Uterus (tissue), 4 donors: ENCODE measurements around the gene CACNA1E. TPM values are rescaled to one million over a fixed set of nuclear protein-coding genes. Genes with fewer than 3 reads are reported as not detected.

Experiments used
- DNase-seq, 2 donors: peaks; one replicate each; pipeline ENCODE4 v3.0.0-alpha.2; 2019 to 2020
- H3K27ac ChIP-seq, 2 donors: fragments of 200-600 bp; sonication (generic); 1 replicate in 1 of 2; 2 replicates in 1 of 2; pipeline ENCODE4 v1.5.1; 2016 to 2018
- H3K27me3 ChIP-seq, 2 donors: fragments of 200-600 bp; sonication (generic); one replicate each; pipeline ENCODE4 v1.5.1; 2018 to 2019; ENCODE audit warnings: control low read depth in 1 of 2
- H3K36me3 ChIP-seq, 2 donors: fragments of 200-600 bp; sonication (generic); one replicate each; pipeline ENCODE4 v1.5.1; 2019; ENCODE audit warnings: control low read depth in 1 of 2
- H3K4me1 ChIP-seq, 2 donors: fragments of 200-600 bp; sonication (generic); one replicate each; pipeline ENCODE4 v1.5.1; 2018 to 2019; ENCODE audit warnings: control low read depth in 1 of 2
- H3K4me3 ChIP-seq, 2 donors: fragments of 200-600 bp; sonication (generic); 1 replicate in 1 of 2; 2 replicates in 1 of 2; pipeline ENCODE4 v1.5.1; 2018 to 2019; ENCODE audit warnings: mild to moderate bottlenecking in 1 of 2
- H3K9me3 ChIP-seq, 2 donors: fragments of 200-600 bp; sonication (generic); one replicate each; pipeline ENCODE4 v1.5.1; 2019; ENCODE audit warnings: control low read depth in 1 of 2
- CTCF ChIP-seq, 4 experiments: fragments of 200-600 bp in 2 of 4; fragments of 450-650 bp in 2 of 4; sonication (generic) in 2 of 4; IDR thresholded peaks; one replicate each; pipeline ENCODE4 v1.5.1; 2016 to 2019; ENCODE audit warnings: antibody characterized with exemption in 4 of 4, mild to moderate bottlenecking in 2 of 4, moderate library complexity in 1 of 4
- POLR2A ChIP-seq, 2 donors: fragments of 450-650 bp; IDR thresholded peaks; one replicate each; pipeline ENCODE4 v1.6.1; 2016; ENCODE audit warnings: antibody characterized with exemption in 2 of 2, mild to moderate bottlenecking in 1 of 2, moderate library complexity in 1 of 2
- intact Hi-C: fragments of 100-400 bp; cut with DNase I; formaldehyde crosslinking; loops from one replicate; pipeline ENCODE4 v1.15.1; 2023; ENCODE audit warnings: low total_unique reads
- total RNA-seq, 4 donors: library from RNA; depleted of rRNA in 3 of 4; stranded (reverse); fragments of >200 nt in 3 of 4; gene quantifications; one replicate each; pipeline versions ENCODE4 v1.1.0 to v1.2.4, GENCODE V29; 2014 to 2023
- donor health status: DM: yes; HTN: yes; CAD: no.

Gene CACNA1E
- total RNA-seq, 4 donors from 2014 or later = 0.12 to 3.4 TPM; not detected in 2

DNA sequence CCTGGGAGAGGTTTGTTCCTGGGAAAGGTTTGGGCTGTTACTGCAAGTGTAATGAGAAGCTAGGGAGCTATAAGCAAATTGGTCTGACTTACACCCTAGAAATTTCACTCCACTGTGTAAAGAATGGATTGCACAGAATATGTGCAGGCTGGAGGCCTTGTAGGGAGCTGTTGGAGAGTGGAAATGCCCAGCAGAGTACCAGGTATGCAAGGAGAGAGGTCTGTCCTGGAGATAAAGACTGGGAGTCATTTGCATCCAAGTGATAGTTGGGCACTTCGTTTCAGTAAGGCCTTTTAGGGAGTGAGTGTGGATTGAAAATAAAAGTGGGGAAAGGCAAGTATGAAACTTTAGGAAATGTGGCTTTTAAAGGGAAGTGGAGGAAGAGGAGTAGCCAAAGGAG is 75.8 kb downstream of the CACNA1E start:
- DNase-seq = no peak
- Histone ChIP-seq H3K27ac (no peak overlapping the region), H3K36me3 (no peaks in the 10 kb centered on the region), H3K27me3 (no peaks in the 10 kb centered on the region), H3K4me3 (no peak overlapping the region), H3K9me3 (no peaks in the 10 kb centered on the region), H3K4me1 (no peaks in the 10 kb centered on the region)
- no peak for TF ChIP-seq POLR2A (IDR thresholded peaks at IDR 0.05)
- intact Hi-C loops = no loop called here

- TF ChIP-seq POLR2A (IDR thresholded peaks at IDR 0.05) = no peak
- no peak for TF ChIP-seq CTCF (IDR thresholded peaks at IDR 0.05)
- intact Hi-C loops = no loop called here
- H3K27me3 ChIP-seq = no peaks in the 10 kb centered on the region
- H3K9me3 ChIP-seq = no peaks in the 10 kb centered on the region
- H3K4me3 ChIP-seq = no peak overlapping the region
- no peak overlapping the region for H3K27ac ChIP-seq
- H3K36me3 ChIP-seq = no peaks in the 10 kb centered on the region
- H3K4me1 ChIP-seq = no peaks in the 10 kb centered on the region
- DNase-seq = no peak
Measured at GRCh38 chr1:181562395-181562794, 79.1 kb downstream of the CACNA1E start.

GRCh38 chr1:181568736-181569135 is 85.4 kb downstream of the CACNA1E start:
- no peak overlapping the region for H3K4me3 ChIP-seq
- no peaks in the 10 kb centered on the region for H3K4me1 ChIP-seq
- no peaks in the 10 kb centered on the region for H3K36me3 ChIP-seq
- no peak overlapping the region for H3K27ac ChIP-seq
- intact Hi-C loops = no loop called here
- H3K27me3 ChIP-seq = no peaks in the 10 kb centered on the region
- no peaks in the 10 kb centered on the region for H3K9me3 ChIP-seq
- no peak for TF ChIP-seq CTCF (IDR thresholded peaks at IDR 0.05)
- TF ChIP-seq POLR2A (IDR thresholded peaks at IDR 0.05) = no peak
- DNase-seq = no peak

- TF ChIP-seq POLR2A (IDR thresholded peaks at IDR 0.05) (no peak), CTCF (IDR thresholded peaks at IDR 0.05) (no peak)
- no peaks in the 10 kb centered on the region for H3K27me3 ChIP-seq
- H3K27ac ChIP-seq = no peak overlapping the region
- intact Hi-C loops = no loop called here
- no peaks in the 10 kb centered on the region for H3K4me1 ChIP-seq
- H3K36me3 ChIP-seq = no peaks in the 10 kb centered on the region
- H3K9me3 ChIP-seq = no peaks in the 10 kb centered on the region
- DNase-seq = no peak
- no peak overlapping the region for H3K4me3 ChIP-seq
Measured at GRCh38 chr1:181577475-181577874, 94.2 kb downstream of the CACNA1E start.

DNA sequence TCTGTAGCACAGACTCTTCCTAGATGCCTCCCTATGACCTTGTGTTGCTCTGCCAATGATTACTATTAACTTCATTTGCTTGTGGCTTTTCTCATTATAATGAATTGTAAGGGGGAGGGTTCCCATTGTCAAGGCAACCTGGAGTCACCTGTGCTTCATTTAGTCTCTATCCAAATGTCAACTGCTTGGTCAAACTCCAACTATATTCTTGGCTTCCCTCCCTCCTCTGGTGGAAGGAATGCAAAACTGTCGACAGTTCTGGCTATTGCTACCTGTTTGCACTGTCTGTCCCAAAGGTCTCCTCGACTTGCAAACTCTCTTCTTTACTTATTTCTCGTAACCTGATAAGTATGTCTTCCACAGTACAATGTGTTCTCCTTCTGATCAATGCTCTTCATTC is 100.3 kb downstream of the CACNA1E start:
- H3K4me3 ChIP-seq = no peak overlapping the region
- no peak for TF ChIP-seq CTCF (IDR thresholded peaks at IDR 0.05)
- no peak for TF ChIP-seq POLR2A (IDR thresholded peaks at IDR 0.05)
- no peak overlapping the region for H3K27ac ChIP-seq
- H3K9me3 ChIP-seq = no peaks in the 10 kb centered on the region
- DNase-seq = no peak
- H3K27me3 ChIP-seq = no peaks in the 10 kb centered on the region
- no peaks in the 10 kb centered on the region for H3K36me3 ChIP-seq
- no peaks in the 10 kb centered on the region for H3K4me1 ChIP-seq
- intact Hi-C loops = no loop called here

GRCh38 chr1:181587870-181588438 is 104.6 kb downstream of the CACNA1E start:
- no peak overlapping the region for H3K4me3 ChIP-seq
- TF ChIP-seq POLR2A (IDR thresholded peaks at IDR 0.05) (no peak), CTCF (IDR thresholded peaks at IDR 0.05) (no peak)
- H3K9me3 ChIP-seq = no peaks in the 10 kb centered on the region
- no peaks in the 10 kb centered on the region for H3K36me3 ChIP-seq
- no peak for DNase-seq
- H3K4me1 ChIP-seq = no peaks in the 10 kb centered on the region
- H3K27me3 ChIP-seq = no peaks in the 10 kb centered on the region
- no peak overlapping the region for H3K27ac ChIP-seq
- intact Hi-C loops = no loop called here
